GM18868 (cell line): ENCODE measurements around the gene ZC2HC1B.
A peak's percentile ranks its signal among the peaks of the same experiment; 100 is the strongest.
"Not testable (repeated sequence)": the region's sequence is repeated elsewhere in the genome, so short reads cannot be mapped to it uniquely, and the experiment has no call there.

Source experiments
- ATAC-seq: cut with Tn5 transposase; IDR thresholded peaks from one replicate; pipeline ENCODE4 v1.9.1; 2021; ENCODE audit warnings: mild to moderate bottlenecking, moderate library complexity; ENCODE audit not compliant: unreplicated experiment

Gene ZC2HC1B, protein sequence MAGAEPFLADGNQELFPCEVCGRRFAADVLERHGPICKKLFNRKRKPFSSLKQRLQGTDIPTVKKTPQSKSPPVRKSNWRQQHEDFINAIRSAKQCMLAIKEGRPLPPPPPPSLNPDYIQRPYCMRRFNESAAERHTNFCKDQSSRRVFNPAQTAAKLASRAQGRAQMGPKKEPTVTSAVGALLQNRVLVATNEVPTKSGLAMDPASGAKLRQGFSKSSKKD

DNA sequence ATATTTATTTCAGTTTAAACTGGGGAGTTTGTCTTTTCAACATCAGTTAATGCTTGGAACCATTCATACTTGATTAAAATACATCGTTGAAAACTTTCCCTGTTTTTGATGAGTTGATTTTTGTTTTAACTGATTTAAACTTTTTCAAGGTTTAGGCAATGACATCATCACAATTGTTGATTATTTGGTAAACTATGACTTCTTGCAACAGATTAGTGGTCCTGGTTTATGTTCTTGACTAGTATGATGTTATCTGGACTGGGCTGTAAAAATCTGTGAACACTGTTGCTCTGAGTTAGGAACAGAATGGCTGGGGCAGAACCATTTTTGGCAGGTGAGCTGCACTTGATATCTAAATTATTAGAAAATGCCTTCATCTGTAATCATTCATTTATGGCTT, at the start of gene ZC2HC1B:
TSS of gene ZC2HC1B (plus strand) at position 241 of the 400 bp plus-strand sequence. CDS start at position 307, 66 bp downstream.
- no peak for ATAC-seq

DNA sequence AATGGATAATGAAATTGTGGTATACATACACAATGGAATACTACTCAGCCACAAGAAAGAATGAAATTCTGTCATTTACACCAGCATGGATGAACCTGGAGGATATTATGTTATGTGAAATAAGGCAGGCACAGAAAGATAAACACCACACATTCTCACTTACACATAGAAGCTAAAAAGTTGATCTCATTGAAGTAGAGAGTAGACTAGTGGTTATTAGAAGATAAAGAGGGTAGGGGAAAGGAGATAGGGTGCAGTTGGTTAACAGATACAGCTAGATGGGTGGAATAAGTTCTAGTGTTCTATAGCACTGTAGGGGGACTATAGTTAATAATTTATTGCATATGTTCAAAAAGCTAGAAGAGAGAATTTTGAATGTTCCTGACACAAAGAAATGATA, 46.7 kb upstream of the ZC2HC1B start:
- no peak for ATAC-seq

DNA sequence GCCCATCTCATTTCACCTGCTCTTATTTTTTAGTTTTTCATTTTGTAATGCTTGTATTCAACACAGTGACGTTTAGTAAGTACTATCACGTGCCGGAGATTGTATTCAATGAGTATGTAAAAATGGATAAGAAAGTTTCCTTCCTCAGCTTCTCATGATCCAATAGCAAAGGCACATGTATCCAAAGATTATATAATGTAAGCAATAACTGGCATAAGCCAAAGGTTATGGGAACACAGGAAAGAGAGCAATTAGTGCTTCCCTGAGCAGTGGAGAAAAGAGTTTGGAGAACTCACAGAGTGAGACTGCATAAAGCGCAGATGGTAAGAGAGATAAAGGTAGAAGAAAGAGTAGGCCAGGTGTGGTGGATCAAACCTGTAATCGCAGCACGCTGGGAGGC, 42.9 kb upstream of the ZC2HC1B start:
- no peak for ATAC-seq

DNA sequence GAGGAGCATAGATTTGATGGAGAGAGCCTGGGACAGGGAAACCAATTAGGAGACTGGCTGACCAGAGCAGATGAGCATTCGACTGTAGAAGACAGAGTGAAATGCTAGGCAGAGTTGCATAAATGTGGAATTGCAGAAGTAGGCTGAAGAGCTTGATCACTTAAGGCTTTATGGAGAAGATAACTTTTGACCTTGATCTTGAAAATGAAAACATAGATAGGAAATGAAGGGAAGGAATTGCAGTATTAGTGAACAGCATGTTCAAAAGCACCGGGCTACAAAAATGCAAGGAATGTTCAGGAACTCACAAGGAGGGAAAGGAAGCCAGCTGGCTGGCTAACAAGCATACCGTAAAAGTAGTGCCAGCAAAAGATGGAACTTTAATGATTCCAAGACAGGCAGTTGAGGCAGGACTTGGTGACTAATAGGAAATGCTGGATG, 41.7 kb upstream of the ZC2HC1B start:
- ATAC-seq, result no peak

DNA sequence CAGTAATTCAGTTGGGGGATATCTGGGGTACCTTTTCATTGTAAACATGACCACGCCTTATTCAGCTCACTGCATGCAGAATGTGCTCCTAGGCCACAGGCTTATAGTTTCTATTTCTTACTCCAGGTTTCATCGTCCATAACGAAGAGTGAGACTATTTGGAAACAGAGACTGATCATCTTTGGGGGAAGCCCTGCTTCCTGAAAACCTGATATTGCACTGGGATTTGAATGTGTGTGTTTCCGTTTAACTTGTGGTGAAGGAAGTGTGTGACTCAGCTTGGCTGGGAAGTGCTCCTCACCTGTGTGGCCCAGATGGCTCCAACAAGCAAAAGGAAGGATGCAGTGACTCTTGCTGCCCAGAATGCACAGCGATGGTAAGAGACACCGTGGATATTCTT, 40.7 kb upstream of the ZC2HC1B start:
- ATAC-seq, result no peak

DNA sequence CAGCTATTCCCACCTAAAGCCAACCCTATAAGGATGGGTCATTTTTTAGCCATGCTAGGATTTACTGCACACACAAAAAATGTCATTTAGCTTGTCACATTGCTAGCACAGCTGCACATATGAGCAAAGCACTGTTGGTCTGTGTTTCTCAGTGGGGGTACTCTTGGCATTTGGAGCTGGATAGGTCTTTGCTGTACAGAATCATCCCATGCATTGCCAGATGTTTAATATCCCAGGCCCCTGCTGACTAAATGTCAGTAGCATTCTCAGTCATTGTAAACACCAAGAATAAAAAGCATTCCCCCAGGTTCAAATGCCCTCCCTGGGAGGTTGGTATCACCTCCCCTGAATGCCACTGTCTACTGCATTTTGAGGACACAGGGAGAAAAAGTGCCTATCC, 35.7 kb upstream of the ZC2HC1B start:
- no peak for ATAC-seq

DNA sequence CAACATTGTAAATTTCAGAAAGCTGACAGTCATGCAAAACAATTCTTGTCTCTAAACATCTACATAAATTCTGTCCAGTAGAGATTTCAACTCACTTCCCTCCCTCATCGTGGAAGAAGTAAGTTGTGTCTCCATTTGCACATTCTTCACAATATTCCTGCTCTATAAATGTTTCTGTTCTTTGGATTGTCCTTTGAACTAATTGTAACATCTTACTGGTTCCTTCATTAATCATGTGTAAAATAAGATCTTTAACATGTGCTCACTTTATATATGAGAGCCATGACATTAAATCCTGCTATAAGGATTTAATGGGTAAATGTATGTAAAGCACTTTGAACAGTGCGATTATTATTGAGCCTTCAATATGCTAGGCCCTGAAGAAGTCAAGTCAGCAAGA, 28.1 kb upstream of the ZC2HC1B start:
- ATAC-seq, result no peak

DNA sequence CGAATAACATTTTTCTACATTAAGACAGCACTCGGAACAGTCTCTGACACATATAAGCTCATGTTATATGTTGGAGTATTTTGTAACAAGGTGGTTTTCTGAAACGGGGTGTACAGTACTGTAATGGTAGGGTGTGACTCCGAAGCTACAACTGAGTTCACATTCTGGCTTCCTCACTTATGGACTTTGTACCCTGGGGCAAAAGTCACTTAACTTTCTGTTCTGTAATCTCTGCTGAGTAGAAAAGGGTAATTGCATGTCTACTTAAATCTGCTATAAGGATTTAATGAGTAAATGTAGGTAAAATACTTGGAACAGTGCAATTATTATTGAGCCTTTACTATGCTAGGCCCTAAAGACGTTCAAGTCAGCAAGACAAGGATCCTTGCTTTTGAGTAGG, 25.9 kb upstream of the ZC2HC1B start:
- ATAC-seq, result no peak

DNA sequence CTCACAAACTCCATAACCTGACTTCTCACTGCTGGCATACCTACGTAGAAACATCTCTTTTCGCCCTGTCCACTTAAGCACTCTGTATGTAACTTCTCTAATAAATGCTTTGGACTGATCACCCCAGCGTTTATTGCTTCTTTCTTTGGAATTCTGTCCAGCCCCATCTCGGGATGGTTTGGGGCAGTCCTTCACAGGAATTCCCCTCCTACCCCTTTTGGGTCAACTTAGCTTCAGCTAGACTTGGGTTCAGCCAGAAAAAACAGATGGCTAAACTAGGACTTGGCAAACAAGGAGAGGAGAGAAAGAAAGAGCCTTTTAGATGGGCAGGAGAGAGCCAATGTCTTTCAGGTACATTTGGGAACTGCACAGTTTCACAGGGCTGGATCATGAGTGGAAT, 25.1 kb upstream of the ZC2HC1B start:
- ATAC-seq, result no peak

DNA sequence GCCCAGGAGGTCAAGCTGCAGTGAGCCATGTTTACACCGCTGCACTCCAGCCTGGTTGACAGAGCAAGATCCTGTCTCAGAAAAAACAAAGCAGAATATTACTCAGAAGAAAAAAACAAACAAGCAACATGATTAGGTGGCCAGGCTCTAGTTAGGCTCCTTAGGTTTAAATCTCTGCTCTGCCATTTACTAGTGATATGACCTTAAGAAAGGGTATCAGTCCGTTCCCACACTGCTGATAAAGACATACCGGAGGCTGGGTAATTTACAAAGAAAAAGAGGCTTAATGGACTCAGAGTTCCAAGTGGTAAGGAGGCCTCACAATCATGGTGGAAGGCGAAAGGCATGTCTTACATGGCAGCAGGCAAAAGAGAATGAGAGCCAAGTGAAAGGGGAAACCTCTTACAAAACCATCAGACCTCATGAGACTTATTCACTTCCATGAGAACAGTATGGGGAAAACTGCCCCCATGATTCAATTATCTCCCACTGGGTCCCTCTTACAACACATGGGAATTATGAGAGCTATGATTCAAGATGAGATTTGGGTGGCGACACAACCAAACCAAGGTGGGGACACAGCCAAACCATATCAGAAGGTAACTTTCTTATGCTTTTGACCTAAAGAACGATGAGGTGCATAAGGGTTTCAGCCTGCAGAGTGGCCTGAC, 23.5 kb upstream of the ZC2HC1B start:
- ATAC-seq, result no peak

DNA sequence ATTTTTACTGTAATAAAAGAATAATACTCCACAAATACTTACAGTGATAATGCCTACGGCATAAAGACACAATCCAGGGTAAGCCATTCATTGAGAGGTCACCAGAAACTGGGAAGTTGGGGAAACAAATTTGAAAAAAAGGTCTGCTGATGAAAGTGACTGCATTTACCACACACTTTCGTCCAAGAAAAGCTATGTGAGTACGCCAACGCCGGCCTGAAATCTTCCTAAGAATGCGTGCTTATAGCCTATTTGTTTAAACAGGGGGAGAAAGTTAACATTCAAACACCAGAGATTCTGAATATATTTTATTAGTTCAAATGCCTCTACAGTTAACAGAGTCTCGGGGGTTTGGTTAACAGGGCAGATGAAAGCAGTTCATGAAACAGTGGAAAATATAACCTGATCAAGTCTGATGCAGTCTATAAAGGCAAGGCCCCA, 21.8 kb upstream of the ZC2HC1B start:
- ATAC-seq, result no peak

DNA sequence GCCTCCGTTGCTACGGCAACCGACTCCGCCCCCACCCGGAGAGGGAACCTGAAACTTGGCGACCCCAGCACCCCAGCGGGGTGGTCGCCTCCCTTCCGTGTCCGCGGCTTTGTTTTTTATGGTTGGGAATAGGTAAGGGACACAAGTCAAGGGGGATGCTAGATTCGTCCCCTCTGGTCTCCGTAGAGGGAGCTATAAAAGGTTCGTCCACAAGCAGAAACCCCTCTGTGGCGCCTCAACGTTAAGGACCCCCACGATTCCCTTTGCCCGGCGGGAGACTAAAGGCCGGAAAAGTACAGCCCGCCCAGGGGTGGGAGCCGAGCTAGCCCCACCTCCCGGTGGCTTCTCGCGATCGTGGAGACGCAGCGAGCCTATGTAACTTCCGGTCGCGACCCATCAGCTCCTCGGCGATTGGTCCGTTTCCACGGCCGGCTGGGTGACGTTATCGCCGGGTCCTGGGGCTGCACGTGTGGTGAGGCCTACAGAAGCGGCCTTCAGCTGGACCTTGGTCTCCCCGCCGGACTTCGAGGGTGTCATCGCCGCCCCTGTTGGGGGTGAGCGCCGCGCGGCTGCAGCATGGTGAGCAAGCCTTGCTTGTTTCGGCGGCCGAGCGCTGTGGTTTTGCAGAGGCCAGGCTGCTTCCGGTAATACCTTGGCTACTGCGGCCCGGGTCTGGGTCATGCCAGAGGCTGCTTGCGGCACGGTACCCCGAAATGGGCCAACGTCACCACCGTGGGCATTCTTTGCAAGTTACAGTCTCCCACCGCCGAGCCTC, 21.2 kb upstream of the ZC2HC1B start, which contains the start of gene LTV1:
TSS of gene LTV1 (plus strand) at position 437 of the 775 bp plus-strand sequence. CDS start at position 577, 140 bp downstream.
- peak; percentile 100 for ATAC-seq

DNA sequence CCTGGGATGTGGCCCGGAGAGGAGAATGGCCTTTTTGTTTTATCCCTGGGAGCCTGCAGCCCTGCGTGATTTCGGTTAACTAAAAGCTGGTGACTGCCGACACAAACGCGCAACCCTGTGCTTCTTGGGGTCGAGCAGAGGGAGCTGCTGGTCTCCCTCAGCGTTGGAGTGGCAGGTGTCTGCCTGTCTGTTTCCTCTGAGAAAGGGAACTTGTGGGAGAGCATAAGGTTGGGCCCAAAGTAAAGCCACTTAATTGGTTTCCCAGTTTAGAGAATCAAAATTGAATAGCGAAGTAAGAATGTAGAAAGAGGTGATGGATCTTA, 20.6 kb upstream of the ZC2HC1B start:
- ATAC-seq, result peak; percentile 2

DNA sequence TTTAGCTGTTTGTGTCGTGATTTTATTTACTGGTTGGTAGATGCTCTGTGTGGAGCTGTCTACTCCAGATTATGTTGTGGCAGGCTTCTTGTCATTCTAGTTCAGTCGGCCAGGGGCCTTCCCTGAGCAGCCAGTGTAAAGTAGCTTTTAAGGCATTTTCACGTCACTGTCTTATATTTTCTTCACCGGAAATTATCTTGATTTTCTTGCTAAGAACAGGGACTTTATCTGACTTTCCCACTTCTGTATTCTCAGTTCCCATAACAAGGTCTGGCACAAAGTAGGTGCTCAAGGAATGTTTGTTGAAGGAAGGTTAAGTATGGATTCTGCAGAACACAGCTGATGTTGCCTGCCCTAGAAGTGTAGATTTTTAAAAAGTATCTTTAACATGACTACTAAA, 20.3 kb upstream of the ZC2HC1B start:
- no peak for ATAC-seq

DNA sequence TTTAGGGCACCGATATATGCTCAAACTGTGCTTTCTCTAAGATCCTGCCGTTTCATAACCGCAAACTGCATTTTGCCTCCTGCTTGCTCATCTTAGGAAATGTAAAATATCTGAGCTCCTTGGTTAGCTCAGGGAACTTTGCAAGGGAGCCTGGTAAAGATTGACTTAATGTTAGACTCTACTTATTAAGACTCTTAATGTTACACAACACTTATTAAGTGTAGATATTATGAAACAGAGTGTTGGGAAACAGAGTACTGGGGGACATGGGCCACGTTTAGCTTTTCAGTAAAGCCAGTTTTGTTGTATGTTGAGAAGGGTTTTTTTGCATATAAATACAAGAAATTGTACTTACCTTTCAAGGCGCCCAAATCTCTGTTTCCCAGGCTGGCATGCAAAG, 19.2 kb upstream of the ZC2HC1B start:
- no peak for ATAC-seq

DNA sequence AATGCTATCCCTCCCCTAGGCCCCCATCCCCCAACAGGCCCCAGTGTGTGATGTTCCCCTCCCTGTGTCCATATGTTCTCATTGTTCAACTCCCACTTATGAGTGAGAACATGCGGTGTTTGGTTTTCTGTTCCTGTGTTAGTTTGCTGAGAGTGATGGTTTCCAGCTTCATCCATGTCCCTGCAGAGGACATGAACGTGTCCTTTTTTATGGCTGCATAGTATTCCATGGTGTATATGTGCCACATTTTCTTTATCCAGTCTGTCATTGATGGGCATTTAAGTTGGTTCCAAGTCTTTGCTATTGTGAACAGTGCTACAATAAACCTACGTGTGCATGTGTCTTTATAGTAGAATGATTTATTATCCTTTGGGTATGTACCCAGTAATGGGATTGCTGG, 12.6 kb upstream of the ZC2HC1B start:
- ATAC-seq, result not testable (repeated sequence)

DNA sequence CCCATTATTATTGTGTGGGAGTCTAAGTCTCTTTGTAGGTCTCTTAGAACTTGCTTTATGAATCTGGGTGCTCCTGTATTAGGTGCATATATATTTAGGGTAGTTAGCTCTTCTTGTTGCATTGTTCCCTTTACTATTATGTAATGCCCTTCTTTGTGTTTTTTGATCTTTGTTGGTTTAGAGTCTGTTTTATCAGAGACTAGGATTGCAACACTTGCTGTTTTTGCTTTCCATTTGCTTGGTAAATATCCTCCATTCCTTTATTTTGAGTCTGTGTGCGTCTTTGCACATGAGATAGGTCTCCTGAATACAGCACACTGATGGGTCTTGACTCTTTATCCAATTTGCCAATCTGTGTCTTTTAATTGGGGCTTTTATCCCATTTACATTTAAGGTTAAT, 9.2 kb upstream of the ZC2HC1B start:
- not testable (repeated sequence) for ATAC-seq

DNA sequence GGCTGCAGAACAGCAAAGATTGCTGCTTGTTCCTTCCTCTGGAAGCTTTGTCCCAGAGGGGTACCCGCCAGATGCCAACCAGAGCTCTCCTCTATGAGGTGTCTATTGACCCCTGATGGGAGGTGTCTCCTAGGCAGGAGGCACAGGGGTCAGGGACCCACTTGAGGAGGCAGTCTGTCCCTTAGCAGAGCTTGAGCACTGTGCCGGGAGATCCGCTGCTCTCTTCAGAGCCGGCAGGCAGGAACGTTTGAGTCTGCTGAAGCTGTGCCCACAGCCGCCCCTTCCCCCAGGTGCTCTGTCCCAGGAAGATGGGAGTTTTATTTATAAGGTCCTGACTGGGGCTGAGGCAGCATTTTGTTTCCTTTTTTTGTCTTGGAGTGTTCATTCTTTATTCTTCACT, 7.5 kb upstream of the ZC2HC1B start:
- not testable (repeated sequence) for ATAC-seq

DNA sequence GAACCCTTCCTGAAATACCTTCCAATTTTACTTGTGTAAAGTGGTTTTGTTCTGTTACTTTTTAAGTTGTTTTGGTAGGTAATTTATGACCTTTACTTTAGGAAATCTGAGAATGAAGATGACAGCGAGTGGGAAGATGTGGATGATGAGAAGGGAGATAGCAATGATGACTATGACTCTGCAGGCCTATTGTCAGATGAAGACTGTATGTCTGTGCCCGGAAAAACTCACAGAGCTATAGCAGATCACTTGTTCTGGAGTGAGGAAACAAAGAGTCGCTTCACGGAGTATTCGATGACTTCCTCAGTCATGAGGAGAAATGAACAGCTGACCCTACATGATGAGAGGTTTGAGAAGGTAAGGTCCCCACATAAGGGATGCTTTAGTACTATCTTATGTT, 6.6 kb upstream of the ZC2HC1B start:
- ATAC-seq, result no peak

DNA sequence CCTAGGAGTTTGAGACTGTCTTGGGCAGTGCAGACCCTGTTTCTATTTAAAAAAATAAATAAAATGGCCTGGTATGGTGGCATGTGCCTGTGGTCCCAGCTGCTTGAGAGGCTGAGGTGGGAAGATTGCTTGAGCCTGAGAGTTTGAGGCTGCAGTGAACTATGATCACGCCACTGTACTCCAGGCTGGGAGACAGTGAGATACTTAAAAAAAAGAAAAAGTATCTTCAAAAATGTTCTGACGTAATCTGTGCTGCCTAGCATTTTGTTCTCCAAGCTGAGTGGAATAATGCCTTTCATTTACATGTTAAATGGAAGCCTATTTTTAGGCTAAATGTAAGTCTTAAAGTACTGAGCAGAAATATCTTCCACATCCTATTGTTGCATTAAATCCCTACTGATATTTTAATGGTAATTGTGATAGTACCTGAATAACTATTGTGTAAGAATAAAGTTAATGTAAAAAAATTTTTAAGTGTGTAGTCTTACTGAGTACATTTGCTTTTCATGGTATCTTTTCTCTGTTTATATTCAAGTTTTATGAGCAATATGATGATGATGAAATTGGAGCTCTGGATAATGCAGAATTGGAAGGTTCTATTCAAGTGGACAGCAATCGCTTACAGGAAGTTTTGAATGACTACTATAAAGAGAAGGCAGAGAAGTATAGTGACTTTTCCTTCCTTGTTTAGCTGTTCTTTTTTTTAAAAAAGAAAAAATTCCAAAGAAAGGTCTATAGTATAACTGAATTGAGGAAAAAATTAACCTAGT, 4.2 kb upstream of the ZC2HC1B start:
- no peak for ATAC-seq

DNA sequence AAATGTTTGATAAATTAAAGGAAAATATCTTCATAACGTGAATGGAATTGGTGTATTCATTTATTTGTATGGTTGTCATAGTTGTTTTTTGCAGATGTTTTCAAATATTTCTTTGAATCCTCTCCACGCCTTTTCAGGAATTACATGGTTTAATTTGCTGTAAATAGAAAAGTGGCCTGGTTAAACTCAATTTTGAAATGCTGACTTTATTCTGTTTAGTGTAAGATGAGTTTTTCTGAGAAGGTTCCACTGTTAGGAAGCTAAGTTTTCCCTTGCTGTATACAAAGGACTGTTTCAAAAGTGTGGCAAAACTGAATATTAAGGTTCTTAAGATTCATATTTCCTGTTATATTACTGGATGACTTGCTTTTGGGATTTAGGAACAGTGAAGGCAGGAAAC, 503 bp upstream of the ZC2HC1B start:
- no peak for ATAC-seq
